CD14-positive monocyte (primary cell): ENCODE data around the gene CUZD1. TPM values are rescaled to one million over a fixed set of nuclear protein-coding genes. Genes with fewer than 3 reads are reported as not detected.

Experiments used
- DNase-seq, 3 donors: peaks; one replicate each; pipeline ENCODE4 v3.0.0-alpha.2; 2011 to 2022
- H2AFZ ChIP-seq: 2 replicates; pipeline ENCODE4 v1.6.0; 2012; ENCODE audit warnings: mild to moderate bottlenecking, low read depth, low read length, inconsistent platforms; ENCODE audit not compliant: insufficient read depth, poor library complexity, severe bottlenecking
- H3K27ac ChIP-seq, 2 donors: 1 replicate in 1 of 2; 2 replicates in 1 of 2; pipeline ENCODE4 v1.5.1; 2012 to 2013; ENCODE audit warnings: low read length in 2 of 2, control low read depth in 1 of 2, inconsistent platforms in 1 of 2, low read depth in 1 of 2, mild to moderate bottlenecking in 1 of 2
- H3K27me3 ChIP-seq, 2 donors: one replicate each; pipeline versions ENCODE4 v1.6.0 to v1.6.1; 2011 to 2013; ENCODE audit warnings: low read length in 2 of 2; ENCODE audit not compliant: control insufficient read depth in 2 of 2, insufficient read depth in 2 of 2
- H3K36me3 ChIP-seq, 2 donors: replicated peaks in 1 of 2; 1 replicate in 1 of 2; 2 replicates in 1 of 2; pipeline versions ENCODE4 v1.5.1 to v1.6.1; 2012 to 2013; ENCODE audit warnings: low read length in 2 of 2, control low read depth in 1 of 2, inconsistent platforms in 1 of 2, mild to moderate bottlenecking in 1 of 2; ENCODE audit not compliant: insufficient read depth in 2 of 2, control insufficient read depth in 1 of 2
- H3K4me1 ChIP-seq, 2 donors: 1 replicate in 1 of 2; 2 replicates in 1 of 2; pipeline versions ENCODE4 v1.5.1 to v1.6.1; 2012 to 2013; ENCODE audit warnings: low read length in 2 of 2, control low read depth in 1 of 2, inconsistent platforms in 1 of 2, mild to moderate bottlenecking in 1 of 2, moderate library complexity in 1 of 2; ENCODE audit not compliant: insufficient read depth in 2 of 2, control insufficient read depth in 1 of 2
- H3K4me2 ChIP-seq: replicated peaks from 2 replicates; pipeline ENCODE3; 2012; ENCODE audit warnings: low read length, moderate library complexity, mild to moderate bottlenecking; ENCODE audit not compliant: poor library complexity, severe bottlenecking; ENCODE audit errors: extremely low read depth
- H3K4me3 ChIP-seq, 3 experiments: fragments of 200-600 bp in 1 of 3; sonication (generic) in 1 of 3; replicated peaks in 1 of 3; 1 replicate in 2 of 3; 2 replicates in 1 of 3; pipeline ENCODE4 v1.5.1; 2011 to 2013; ENCODE audit warnings: low read length in 3 of 3, mild to moderate bottlenecking in 3 of 3, control low read depth in 2 of 3, low read depth in 2 of 3, inconsistent platforms in 1 of 3, moderate library complexity in 1 of 3
- H3K79me2 ChIP-seq: 2 replicates; pipeline ENCODE4 v1.6.0; 2012; ENCODE audit warnings: mild to moderate bottlenecking, control low read depth, inconsistent platforms, low read length, moderate library complexity; ENCODE audit not compliant: insufficient read depth
- H3K9ac ChIP-seq: 2 replicates; pipeline ENCODE4 v1.6.0; 2017; ENCODE audit warnings: low read length, mild to moderate bottlenecking; ENCODE audit not compliant: insufficient read depth, poor library complexity, severe bottlenecking
- H3K9me3 ChIP-seq, 2 donors: replicated peaks in 1 of 2; 1 replicate in 1 of 2; 2 replicates in 1 of 2; pipeline versions ENCODE4 v1.5.1 to v1.6.1; 2012 to 2013; ENCODE audit warnings: low read length in 2 of 2, control low read depth in 1 of 2; ENCODE audit not compliant: control insufficient read depth in 1 of 2, insufficient read depth in 1 of 2
- H4K20me1 ChIP-seq: 2 replicates; pipeline ENCODE4 v1.6.0; 2012; ENCODE audit warnings: mild to moderate bottlenecking, low read length, control low read depth, moderate library complexity; ENCODE audit not compliant: insufficient read depth
- H3K27ac Mint-ChIP-seq, 7 donors: one replicate each; pipeline ENCODE4 v1.8.0; 2020; ENCODE audit warnings: mild to moderate bottlenecking in 7 of 7, mixed read lengths in 7 of 7, moderate library complexity in 6 of 7, inconsistent platforms in 2 of 7
- H3K27me3 Mint-ChIP-seq, 3 donors: one replicate each; pipeline ENCODE4 v1.8.0; 2021 to 2022; ENCODE audit warnings: low read depth in 3 of 3, mild to moderate bottlenecking in 3 of 3, mixed read lengths in 3 of 3, moderate library complexity in 3 of 3, inconsistent platforms in 1 of 3
- H3K36me3 Mint-ChIP-seq, 2 donors: one replicate each; pipeline ENCODE4 v1.8.0; 2020; ENCODE audit warnings: mixed read lengths in 2 of 2, inconsistent platforms in 1 of 2, mild to moderate bottlenecking in 1 of 2
- H3K4me1 Mint-ChIP-seq: one replicate; pipeline ENCODE4 v1.8.0; 2020; ENCODE audit warnings: mild to moderate bottlenecking, mixed read lengths
- H3K4me3 Mint-ChIP-seq, 2 donors: one replicate each; pipeline ENCODE4 v1.8.0; 2020; ENCODE audit warnings: mild to moderate bottlenecking in 2 of 2, mixed read lengths in 2 of 2, moderate library complexity in 1 of 2
- H3K9me3 Mint-ChIP-seq, 7 donors: one replicate each; pipeline ENCODE4 v1.8.0; 2020 to 2022; ENCODE audit warnings: mixed read lengths in 7 of 7, mild to moderate bottlenecking in 6 of 7, moderate library complexity in 6 of 7, inconsistent platforms in 2 of 7
- CTCF ChIP-seq: fragments of 200-600 bp; IDR thresholded peaks from one replicate; pipeline ENCODE4 v1.8.0; 2022; ENCODE audit warnings: antibody characterized with exemption, mild to moderate bottlenecking
- WGBS: methylation state at CpG from one replicate; pipeline ENCODE4 v1.1.5; 2013; ENCODE audit warnings: missing lambda C conversion rate; ENCODE audit not compliant: insufficient coverage; 5-methylcytosine and 5-hydroxymethylcytosine counted together
- intact Hi-C, 2 donors: fragments of 100-400 bp; cut with micrococcal nuclease; formaldehyde crosslinking; loops; one replicate each; pipeline versions ENCODE4 v1.15.0 to v1.15.1; 2023
- polyA plus RNA-seq, 3 donors: library from polyadenylated mRNA; depleted of rRNA in 1 of 3; unstranded in 2 of 3; stranded (reverse) in 1 of 3; fragments of 300-500 nt in 2 of 3; fragments of >200 nt in 1 of 3; fragmentation: Illumina TruSeq in 2 of 3; gene quantifications; 1 replicate in 2 of 3; 2 replicates in 1 of 3; pipeline ENCODE4 v1.2.3, GENCODE V29; 2012 to 2021

CUZD1 gene
- polyA plus RNA-seq, 3 donors: 0.14 to 0.29 TPM; not detected in 1

GRCh38 chr10:122821808-122822207 lies 23.8 kb downstream of the CUZD1 start:
- Histone ChIP-seq H3K27me3 (peaks cover 0 to 14% of the 10 kb centered on the region in 2 donors), H3K36me3 (no peaks in the 10 kb centered on the region), H4K20me1 (no peaks in the 10 kb centered on the region), H3K9me3 (peaks cover 3 to 9% of the 10 kb centered on the region in 2 donors), H3K27ac (no peak overlapping the region), H2AFZ (no peak overlapping the region), H3K4me1 (no peaks in the 10 kb centered on the region), H3K4me2 (no peak overlapping the region), H3K79me2 (no peaks in the 10 kb centered on the region), H3K4me3 (no peak overlapping the region), H3K9ac (no peak overlapping the region)
- Mint-ChIP-seq H3K36me3 (no peaks in the 10 kb centered on the region), H3K9me3 (peaks cover 1 to 24% (median 8%) of the 10 kb centered on the region in 7 donors), H3K4me1 (no peaks in the 10 kb centered on the region), H3K4me3 (no peak overlapping the region), H3K27ac (no peak overlapping the region), H3K27me3 (peaks cover 16 to 24% (median 18%) of the 10 kb centered on the region in 3 donors)
- intact Hi-C loops: no loop called here
- no peak for DNase-seq
- 86% methylated on average over 2 of the region's 3 CpGs for WGBS
- TF ChIP-seq CTCF: no peak

- H4K20me1 ChIP-seq: no peaks in the 10 kb centered on the region
- H3K36me3 ChIP-seq: no peaks in the 10 kb centered on the region
- H3K4me3 ChIP-seq: no peak overlapping the region
- no peaks in the 10 kb centered on the region for H3K4me1 ChIP-seq
- H3K27me3 ChIP-seq: peaks cover 0 to 14% of the 10 kb centered on the region in 2 donors
- 100% methylated on average over 1 of the region's 5 CpGs for WGBS
- intact Hi-C loops: no loop called here
- Mint-ChIP-seq H3K27me3 (peaks cover 16% of the 10 kb centered on the region in 3 donors), H3K4me1 (no peaks in the 10 kb centered on the region), H3K4me3 (no peak overlapping the region), H3K27ac (no peak overlapping the region), H3K36me3 (no peaks in the 10 kb centered on the region), H3K9me3 (peaks cover 0 to 14% (median 6%) of the 10 kb centered on the region in 7 donors)
- no peaks in the 10 kb centered on the region for H3K79me2 ChIP-seq
- peaks cover 0 to 9% of the 10 kb centered on the region in 2 donors for H3K9me3 ChIP-seq
- H3K27ac ChIP-seq: no peak overlapping the region
- H3K9ac ChIP-seq: no peak overlapping the region
- DNase-seq: no peak
- no peak overlapping the region for H3K4me2 ChIP-seq
- H2AFZ ChIP-seq: no peak overlapping the region
- no peak for TF ChIP-seq CTCF
Observed at GRCh38 chr10:122815458-122815857, 30.2 kb downstream of the CUZD1 start.
